ENCODE data around the gene NDNF.

Gene NDNF

GRCh38 chr4:121071640-121072223 is 603 bp downstream of the NDNF start:
- DNase-seq (ENCODE audit: low read depth in 4 of 4, low spot score in 1 of 4), result no peak

DNA sequence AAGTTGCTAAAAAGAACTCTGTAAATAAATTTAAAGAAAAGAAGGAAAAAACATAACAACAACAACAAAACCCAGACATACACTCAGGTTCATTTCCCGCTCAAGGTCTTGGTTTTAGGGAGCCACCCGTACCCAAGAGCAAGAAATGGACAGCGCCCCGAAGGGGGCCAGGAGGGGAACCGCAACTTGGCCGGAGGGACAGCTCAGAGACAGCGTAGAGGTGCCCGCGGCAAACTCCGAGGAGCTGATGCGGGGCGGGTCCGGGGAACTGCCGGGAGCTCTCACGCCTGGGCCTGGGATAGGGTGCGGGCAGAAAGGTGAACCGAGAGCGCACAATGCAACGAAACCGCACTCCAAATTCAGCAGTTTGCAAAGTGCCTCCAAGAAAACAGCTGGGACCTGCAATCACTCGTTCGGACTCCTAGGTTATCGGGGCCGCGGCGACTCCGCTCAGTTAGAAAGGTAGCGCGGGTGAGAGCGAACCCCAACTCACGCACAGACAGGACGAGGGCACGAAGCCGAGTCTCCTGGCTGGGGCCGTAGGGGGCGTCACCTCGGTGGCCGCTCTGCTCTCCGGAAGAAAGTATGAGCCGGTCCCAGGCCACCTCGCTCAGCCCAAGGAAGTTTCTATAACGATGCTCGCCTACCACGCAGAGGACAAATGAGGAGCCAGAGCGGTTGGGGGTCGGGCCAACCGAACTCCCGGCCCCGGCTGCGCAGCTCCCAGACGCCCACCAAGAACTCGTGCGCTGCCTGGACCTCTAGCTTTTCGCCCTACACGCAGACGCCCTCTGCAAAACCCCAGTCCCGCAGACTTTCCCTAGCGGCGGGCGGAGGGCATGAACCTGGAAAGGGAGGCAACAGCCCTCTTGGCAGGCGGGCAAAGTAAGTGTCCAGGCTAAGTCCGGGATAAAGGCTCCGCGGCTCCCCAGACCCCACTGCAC is 1.4 kb downstream of the NDNF start:
- no peak for DNase-seq (ENCODE audit: low read depth in 4 of 4, low spot score in 1 of 4)

DNA sequence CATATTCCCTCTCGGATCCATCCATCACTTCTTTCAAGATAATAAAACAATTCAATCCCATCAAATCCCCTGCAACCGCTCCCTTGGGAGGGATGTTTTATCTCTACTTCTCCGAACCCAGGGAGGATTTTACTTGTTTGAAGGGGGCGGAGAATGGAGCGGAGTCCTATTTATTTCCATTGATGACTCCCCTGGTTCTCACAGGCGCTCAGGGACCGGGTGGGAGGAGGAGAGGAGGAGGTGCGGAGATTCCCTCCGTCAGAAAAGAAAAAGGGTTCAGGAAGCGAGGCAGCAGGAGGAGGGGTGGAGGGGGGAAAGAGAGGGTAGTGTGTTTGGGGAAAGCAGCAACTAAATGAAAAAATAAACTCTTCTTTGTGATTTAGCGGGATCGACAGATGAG is 2.1 kb downstream of the NDNF start:
- no peak for DNase-seq (ENCODE audit: low read depth in 4 of 4, low spot score in 1 of 4)

GRCh38 chr4:121069430-121069829 is 2.9 kb downstream of the NDNF start:
- DNase-seq (ENCODE audit: low read depth in 4 of 4, low spot score in 1 of 4), result no peak

GRCh38 chr4:121064482-121064881 is 7.9 kb downstream of the NDNF start:
- no peak for DNase-seq (ENCODE audit: low read depth in 4 of 4, low spot score in 1 of 4)

GRCh38 chr4:121062521-121062920 is 9.8 kb downstream of the NDNF start:
- DNase-seq (ENCODE audit: low read depth in 4 of 4, low spot score in 1 of 4), result no peak

- DNase-seq (ENCODE audit: low read depth in 4 of 4, low spot score in 1 of 4), result no peak
Measured at GRCh38 chr4:121061861-121062260, 10.5 kb downstream of the NDNF start.

GRCh38 chr4:121061215-121061614 is 11.1 kb downstream of the NDNF start:
- no peak for DNase-seq (ENCODE audit: low read depth in 4 of 4, low spot score in 1 of 4)

GRCh38 chr4:121057466-121057922 is 14.8 kb downstream of the NDNF start:
- DNase-seq (ENCODE audit: low read depth in 4 of 4, low spot score in 1 of 4), result no peak

DNA sequence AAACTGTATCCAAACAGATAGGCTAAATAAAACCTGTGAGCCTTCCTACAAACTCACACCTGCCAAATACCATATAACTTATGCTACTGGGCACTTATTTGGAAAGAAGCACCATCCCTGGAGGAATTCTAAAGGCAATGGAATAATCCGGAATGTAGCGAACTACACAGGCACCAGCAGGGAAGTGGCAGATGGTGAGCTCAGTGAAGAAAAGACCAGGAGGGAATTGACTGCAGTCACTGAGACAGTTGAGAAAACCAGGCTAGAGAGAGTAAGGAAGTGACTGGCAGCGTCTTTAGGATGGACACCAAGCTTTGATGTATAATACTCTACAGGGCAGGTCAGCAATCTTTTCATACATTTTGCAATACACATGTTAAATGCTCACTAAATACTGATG is 16.3 kb downstream of the NDNF start:
- DNase-seq (ENCODE audit: low read depth in 4 of 4, low spot score in 1 of 4), result no peak

- DNase-seq (ENCODE audit: low read depth in 4 of 4, low spot score in 1 of 4), result no peak
Measured at GRCh38 chr4:121054373-121054772, 18.0 kb downstream of the NDNF start.

GRCh38 chr4:121053601-121054143 is 18.7 kb downstream of the NDNF start:
- no peak for DNase-seq (ENCODE audit: low read depth in 4 of 4, low spot score in 1 of 4)

- no peak for DNase-seq (ENCODE audit: low read depth in 4 of 4, low spot score in 1 of 4)
Measured at GRCh38 chr4:121050300-121050699, 22.0 kb downstream of the NDNF start.

- no peak for DNase-seq (ENCODE audit: low read depth in 4 of 4, low spot score in 1 of 4)
Measured at GRCh38 chr4:121049072-121049599, 23.2 kb downstream of the NDNF start.

- no peak for DNase-seq (ENCODE audit: low read depth in 4 of 4, low spot score in 1 of 4)
Measured at GRCh38 chr4:121048165-121048564, 24.2 kb downstream of the NDNF start.

DNA sequence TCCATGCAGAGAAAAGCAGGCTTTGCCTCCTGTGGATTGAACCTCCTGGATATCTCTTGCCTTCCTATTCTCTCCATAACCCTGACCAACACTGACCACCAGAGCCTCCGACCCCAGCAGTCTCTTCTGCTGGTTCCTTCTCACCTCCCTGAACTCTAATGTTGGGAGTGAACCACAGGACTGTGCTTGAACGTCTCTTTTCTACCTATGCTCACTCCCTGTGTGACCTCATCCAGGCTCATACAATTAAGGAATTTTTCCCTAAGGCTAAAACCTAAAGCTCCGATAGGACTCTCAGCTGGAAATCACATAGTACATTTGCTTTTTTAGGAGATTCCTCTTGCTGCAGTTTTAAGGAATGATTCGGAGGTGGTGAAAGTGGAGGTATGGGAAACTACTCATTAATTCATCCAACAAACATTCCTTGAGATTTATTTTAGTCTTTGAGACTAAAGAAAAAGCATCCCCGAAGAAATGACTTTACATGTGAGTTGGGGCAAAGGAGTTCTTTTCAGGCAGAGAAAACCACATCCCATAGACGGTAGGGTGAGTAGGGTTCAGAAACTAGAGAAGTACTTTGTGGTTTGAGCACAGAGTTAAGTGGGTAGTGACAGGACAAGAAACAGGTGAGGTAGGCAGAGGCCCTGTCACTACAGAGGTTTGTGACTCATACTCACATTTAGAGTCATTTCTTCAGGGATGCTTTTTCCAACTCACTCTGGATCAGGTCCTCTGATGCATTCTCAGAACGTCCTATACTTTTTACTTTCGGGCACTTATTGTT is 30.8 kb downstream of the NDNF start:
- DNase-seq (ENCODE audit: low read depth in 4 of 4, low spot score in 1 of 4), result no peak

GRCh38 chr4:121034017-121034416 is 38.3 kb downstream of the NDNF start:
- no peak for DNase-seq (ENCODE audit: low read depth in 4 of 4, low spot score in 1 of 4)

GRCh38 chr4:121030711-121031110 is 41.6 kb downstream of the NDNF start:
- no peak for DNase-seq (ENCODE audit: low read depth in 4 of 4, low spot score in 1 of 4)

DNA sequence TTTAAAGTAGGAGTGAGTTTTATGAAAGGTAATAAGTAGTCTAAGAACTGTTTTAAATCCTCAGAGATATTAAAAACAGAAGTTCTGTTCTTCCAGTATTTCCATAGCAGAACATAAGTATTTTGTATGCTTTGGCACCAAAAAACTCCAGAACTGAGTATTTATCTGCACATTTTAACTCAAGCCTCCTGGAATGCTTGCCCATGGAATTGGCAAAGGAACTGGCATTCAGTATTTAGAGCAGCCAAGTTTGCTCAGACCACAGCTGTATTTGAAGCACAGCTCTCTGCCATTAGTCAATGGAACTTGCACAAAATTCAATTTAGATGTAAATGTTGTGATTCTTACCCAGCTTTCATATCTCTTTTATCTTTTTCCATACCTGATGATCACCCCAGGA is 42.2 kb downstream of the NDNF start:
- DNase-seq (ENCODE audit: low read depth in 4 of 4, low spot score in 1 of 4), result no peak

- DNase-seq (ENCODE audit: low read depth in 4 of 4, low spot score in 1 of 4), result no peak
Measured at GRCh38 chr4:121026034-121026433, 46.3 kb downstream of the NDNF start.

GRCh38 chr4:121025540-121025939 is 46.8 kb downstream of the NDNF start:
- no peak for DNase-seq (ENCODE audit: low read depth in 4 of 4, low spot score in 1 of 4)
